Measurements from ENCODE around the gene ADAMTS17. TPM values are rescaled to one million over a fixed set of nuclear protein-coding genes. Genes with fewer than 3 reads are reported as not detected.

ADAMTS17 gene
- total RNA-seq, 1 donor from 2014 or later: 3.4 TPM

GRCh38 chr15:100279446-100279845 lies 62.3 kb downstream of the ADAMTS17 start:
- Mint-ChIP-seq H3K36me3 (ENCODE audit: low read depth) (peaks cover 3% of the 10 kb centered on the region), H3K4me1 (ENCODE audit: low read depth) (peaks cover under 1% of the 10 kb centered on the region), H3K27me3 (ENCODE audit: low read depth) (no peaks in the 10 kb centered on the region), H3K4me3 (ENCODE audit: unreplicated experiment) (no peak overlapping the region), H3K27ac (ENCODE audit: unreplicated experiment) (no peak overlapping the region), H3K9me3 (ENCODE audit: low read depth) (no peaks in the 10 kb centered on the region)
- DNase-seq (ENCODE audit: low spot score): no peak
- TF ChIP-seq CTCF (IDR thresholded peaks at IDR 0.05): no peak

GRCh38 chr15:100278596-100279380 lies 63.0 kb downstream of the ADAMTS17 start:
- DNase-seq (ENCODE audit: low spot score): no peak
- H3K4me3 Mint-ChIP-seq (ENCODE audit: unreplicated experiment): no peak overlapping the region
- no peaks in the 10 kb centered on the region for H3K27me3 Mint-ChIP-seq (ENCODE audit: low read depth)
- no peaks in the 10 kb centered on the region for H3K4me1 Mint-ChIP-seq (ENCODE audit: low read depth)
- peaks cover 3% of the 10 kb centered on the region for H3K9me3 Mint-ChIP-seq (ENCODE audit: low read depth)
- peaks cover 4% of the 10 kb centered on the region for H3K36me3 Mint-ChIP-seq (ENCODE audit: low read depth)
- no peak overlapping the region for H3K27ac Mint-ChIP-seq (ENCODE audit: unreplicated experiment)
- no peak for TF ChIP-seq CTCF (IDR thresholded peaks at IDR 0.05)

- Mint-ChIP-seq H3K36me3 (ENCODE audit: low read depth) (peaks cover 12% of the 10 kb centered on the region), H3K4me1 (ENCODE audit: low read depth) (no peaks in the 10 kb centered on the region), H3K27me3 (ENCODE audit: low read depth) (no peaks in the 10 kb centered on the region), H3K4me3 (ENCODE audit: unreplicated experiment) (no peak overlapping the region), H3K9me3 (ENCODE audit: low read depth) (peaks cover 17% of the 10 kb centered on the region), H3K27ac (ENCODE audit: unreplicated experiment) (no peak overlapping the region)
- DNase-seq (ENCODE audit: low spot score): no peak
- no peak for TF ChIP-seq CTCF (IDR thresholded peaks at IDR 0.05)
Observed at GRCh38 chr15:100277087-100277855, 64.5 kb downstream of the ADAMTS17 start.

DNA sequence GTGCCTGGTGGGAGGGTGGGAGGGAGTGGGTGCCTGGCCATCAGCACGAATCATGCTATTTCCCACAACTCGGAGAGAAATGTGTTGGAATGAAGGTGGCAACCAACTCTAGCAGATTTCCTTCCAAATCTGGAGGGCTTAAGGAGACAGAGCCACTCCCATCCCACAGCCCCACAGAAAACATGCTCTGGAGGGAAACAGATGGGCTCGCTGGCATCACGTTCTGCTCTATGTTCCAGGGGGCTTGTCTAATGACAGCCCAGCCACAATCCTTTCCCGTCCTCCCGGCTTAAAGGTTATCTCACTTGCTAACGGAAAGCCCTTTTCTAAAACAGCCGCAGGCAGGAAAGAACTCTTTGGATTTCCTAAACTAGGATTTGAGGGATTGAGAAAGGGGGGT lies 65.3 kb downstream of the ADAMTS17 start:
- Mint-ChIP-seq H3K27ac (ENCODE audit: unreplicated experiment) (no peak overlapping the region), H3K4me3 (ENCODE audit: unreplicated experiment) (no peak overlapping the region), H3K9me3 (ENCODE audit: low read depth) (peaks cover 24% of the 10 kb centered on the region), H3K36me3 (ENCODE audit: low read depth) (peaks cover 14% of the 10 kb centered on the region), H3K4me1 (ENCODE audit: low read depth) (no peaks in the 10 kb centered on the region), H3K27me3 (ENCODE audit: low read depth) (no peaks in the 10 kb centered on the region)
- no peak for TF ChIP-seq CTCF (IDR thresholded peaks at IDR 0.05)
- DNase-seq (ENCODE audit: low spot score): no peak

DNA sequence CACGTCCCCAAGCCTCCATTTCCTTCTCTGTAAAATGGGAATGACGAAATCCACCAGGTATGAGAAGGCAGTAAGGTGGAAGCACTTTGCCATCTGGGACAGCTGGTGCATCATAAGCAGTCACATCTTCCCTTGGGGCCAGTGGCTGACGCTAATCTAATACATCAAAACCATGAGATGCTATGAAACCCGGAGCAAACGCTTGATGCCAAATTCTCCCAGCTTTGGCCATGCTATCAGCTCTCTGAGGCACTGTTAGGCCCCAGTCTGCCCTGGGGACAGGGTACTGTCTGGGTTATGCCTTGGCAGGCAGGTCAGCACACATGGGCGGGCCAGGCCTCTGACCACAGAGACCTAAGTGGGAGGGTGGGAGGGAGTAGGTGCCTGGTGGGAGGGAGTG lies 66.1 kb downstream of the ADAMTS17 start:
- Mint-ChIP-seq H3K36me3 (ENCODE audit: low read depth) (peaks cover 14% of the 10 kb centered on the region), H3K9me3 (ENCODE audit: low read depth) (peaks cover 24% of the 10 kb centered on the region), H3K27ac (ENCODE audit: unreplicated experiment) (no peak overlapping the region), H3K27me3 (ENCODE audit: low read depth) (no peaks in the 10 kb centered on the region), H3K4me1 (ENCODE audit: low read depth) (no peaks in the 10 kb centered on the region), H3K4me3 (ENCODE audit: unreplicated experiment) (no peak overlapping the region)
- DNase-seq (ENCODE audit: low spot score): no peak
- no peak for TF ChIP-seq CTCF (IDR thresholded peaks at IDR 0.05)
